Kidney tubule cell (primary cell): ENCODE data around the gene MBOAT7.

Experiments used
- DNase-seq: peaks from one replicate; pipeline ENCODE4 v3.0.0-alpha.2; 2018; ENCODE audit warnings: low spot score

MBOAT7 gene

GRCh38 chr19:54138489-54139256 lies 50.7 kb downstream of the MBOAT7 start:
- DNase-seq, result no peak

GRCh38 chr19:54137699-54138488 lies 51.5 kb downstream of the MBOAT7 start, which contains the start of gene CNOT3:
CNOT3 (plus strand) TSS chr19:54137762; CDS start chr19:54142979, 5,217 bp downstream.
- peak; percentile 17 for DNase-seq

GRCh38 chr19:54136864-54137698 lies 52.3 kb downstream of the MBOAT7 start:
- DNase-seq, result peak; percentile 100

GRCh38 chr19:54136086-54136863 lies 53.1 kb downstream of the MBOAT7 start:
- no peak for DNase-seq

GRCh38 chr19:54133957-54134590 lies 55.3 kb downstream of the MBOAT7 start:
- no peak for DNase-seq

GRCh38 chr19:54133312-54133956 lies 55.9 kb downstream of the MBOAT7 start:
- peak; percentile 39 for DNase-seq

GRCh38 chr19:54129617-54129996 lies 59.8 kb downstream of the MBOAT7 start:
- DNase-seq, result no peak

- no peak for DNase-seq
These were observed 60.4 kb downstream of the MBOAT7 start for GRCh38 chr19:54128796-54129616.

GRCh38 chr19:54128441-54128725 lies 61.0 kb downstream of the MBOAT7 start:
- DNase-seq, result no peak

GRCh38 chr19:54127688-54128440 lies 61.5 kb downstream of the MBOAT7 start:
- no peak for DNase-seq

- no peak for DNase-seq
These were observed 63.7 kb downstream of the MBOAT7 start for GRCh38 chr19:54125713-54126112.

GRCh38 chr19:54124393-54124792 lies 65.0 kb downstream of the MBOAT7 start:
- no peak for DNase-seq

GRCh38 chr19:54123682-54124081 lies 65.7 kb downstream of the MBOAT7 start:
- no peak for DNase-seq
